Measurements from ENCODE around the gene ABCC11.

Gene ABCC11

GRCh38 chr16:48133455-48134211 lies 113.7 kb downstream of the ABCC11 start:
- no peak for DNase-seq

GRCh38 chr16:48132696-48133095 lies 114.6 kb downstream of the ABCC11 start:
- DNase-seq, result no peak

GRCh38 chr16:48131201-48131935 lies 116.0 kb downstream of the ABCC11 start:
- no peak for DNase-seq

GRCh38 chr16:48129926-48130325 lies 117.4 kb downstream of the ABCC11 start:
- no peak for DNase-seq

- no peak for DNase-seq
Measured at GRCh38 chr16:48128769-48129168, 118.6 kb downstream of the ABCC11 start.

GRCh38 chr16:48126801-48127644 lies 120.3 kb downstream of the ABCC11 start:
- peak in 1 of 51 donors; percentile 23 for DNase-seq

GRCh38 chr16:48125888-48126287 lies 121.5 kb downstream of the ABCC11 start:
- no peak for DNase-seq

GRCh38 chr16:48124266-48124665 lies 123.1 kb downstream of the ABCC11 start:
- DNase-seq, result no peak

- peak in 12 of 51 donors; percentile 6 to 68 (median 30) for DNase-seq
Measured at GRCh38 chr16:48123104-48123788, 124.1 kb downstream of the ABCC11 start.

- DNase-seq, result no peak
Measured at GRCh38 chr16:48121276-48121675, 126.1 kb downstream of the ABCC11 start.

GRCh38 chr16:48118841-48119240 lies 128.5 kb downstream of the ABCC11 start:
- peak in 1 of 51 donors; percentile 23 for DNase-seq

GRCh38 chr16:48117217-48118105 lies 129.9 kb downstream of the ABCC11 start:
- DNase-seq, result peak in 22 of 51 donors; percentile 2 to 64 (median 16)
